Measurements from ENCODE around the gene CCDC102B. TPM values are rescaled to one million over a fixed set of nuclear protein-coding genes. Genes with fewer than 3 reads are reported as not detected.
A peak's percentile ranks its signal among the peaks of the same experiment; 100 is the strongest.
"Not testable (repeated sequence)": the region's sequence is repeated elsewhere in the genome, so short reads cannot be mapped to it uniquely, and the experiment has no call there.

Gene CCDC102B
- total and polyA plus RNA-seq, 2 experiments from 2014 or later, result 1.3 to 2.1 TPM

- TF ChIP-seq EZH2phosphoT487 (IDR thresholded peaks at IDR 0.05; ENCODE audit: unreplicated experiment), result no peak
- TF ChIP-seq ZNF331 (CRISPR knock-in tag; IDR thresholded peaks at IDR 0.05; ENCODE audit: low read depth), result no peak
- peak; percentile 58 to 71 for TF ChIP-seq CTCF (conservative IDR thresholded peaks at IDR 0.05; ENCODE audit: low read depth in 2 of 2)
- no peak for TF ChIP-seq ZNF462 (CRISPR knock-in tag; IDR thresholded peaks at IDR 0.05)
- TF ChIP-seq EZH2 (IDR thresholded peaks at IDR 0.05; ENCODE audit: low read depth, unreplicated experiment), result no peak
- TF ChIP-seq REST (IDR thresholded peaks at IDR 0.05; ENCODE audit: unreplicated experiment), result no peak
- TF ChIP-seq NANOG (IDR thresholded peaks at IDR 0.05; ENCODE audit: borderline replicate concordance), result no peak
- no peak for TF ChIP-seq STAT1 (IDR thresholded peaks at IDR 0.05; ENCODE audit: unreplicated experiment)
- DNase-seq (ENCODE audit: low spot score), result peak; percentile 64
- no peaks in the 10 kb centered on the region for H3K27me3 Mint-ChIP-seq (ENCODE audit: insufficient read depth, low read depth, poor library complexity)
- H3K36me3 ChIP-seq (ENCODE audit: insufficient read depth), result no peaks in the 10 kb centered on the region
- no peaks in the 10 kb centered on the region for H3K36me3 Mint-ChIP-seq (ENCODE audit: low read depth)
- no peaks in the 10 kb centered on the region for H3K9me2 ChIP-seq (ENCODE audit: insufficient read depth)
- no peak overlapping the region for H3K27ac Mint-ChIP-seq
- H3K4me1 ChIP-seq (ENCODE audit: insufficient read depth), result no peaks in the 10 kb centered on the region
- no peak overlapping the region for H2AFZ ChIP-seq
- no peaks in the 10 kb centered on the region for H3K27me3 ChIP-seq (ENCODE audit: insufficient read depth)
- no peaks in the 10 kb centered on the region for H3K4me1 Mint-ChIP-seq
- H3K9me3 Mint-ChIP-seq, result no peaks in the 10 kb centered on the region
- no peak overlapping the region for H3K27ac ChIP-seq (ENCODE audit: low read depth)
- peak; percentile 69 for ATAC-seq
- no peak overlapping the region for H3K4me3 ChIP-seq
- no peaks in the 10 kb centered on the region for H4K20me1 ChIP-seq (replicated peaks; ENCODE audit: insufficient read depth)
- H3K79me2 ChIP-seq (replicated peaks; ENCODE audit: insufficient read depth), result no peaks in the 10 kb centered on the region
- no peak overlapping the region for H3K4me2 ChIP-seq
- no peaks in the 10 kb centered on the region for H3F3A ChIP-seq (replicated peaks; ENCODE audit: low read depth)
- H3K4me3 Mint-ChIP-seq, result no peak overlapping the region
These were observed 204.4 kb downstream of the CCDC102B start for GRCh38 chr18:69002233-69002632.

- not testable (repeated sequence) for H3K4me2 ChIP-seq; H3F3A ChIP-seq (replicated peaks; ENCODE audit: low read depth); H3K4me3 Mint-ChIP-seq; H3K27me3 ChIP-seq (ENCODE audit: insufficient read depth); H3K79me2 ChIP-seq (replicated peaks; ENCODE audit: insufficient read depth); H3K36me3 ChIP-seq (ENCODE audit: insufficient read depth); H2AFZ ChIP-seq; H3K9me2 ChIP-seq (ENCODE audit: insufficient read depth); H3K4me3 ChIP-seq; H3K36me3 Mint-ChIP-seq (ENCODE audit: low read depth); DNase-seq (ENCODE audit: low spot score); H3K27ac Mint-ChIP-seq; H3K4me1 ChIP-seq (ENCODE audit: insufficient read depth); H3K4me1 Mint-ChIP-seq; H3K9me3 Mint-ChIP-seq; H3K27me3 Mint-ChIP-seq (ENCODE audit: insufficient read depth, low read depth, poor library complexity); H4K20me1 ChIP-seq (replicated peaks; ENCODE audit: insufficient read depth); ATAC-seq; H3K27ac ChIP-seq (ENCODE audit: low read depth)
These were observed 208.3 kb downstream of the CCDC102B start for GRCh38 chr18:69006212-69006611.
